ENCODE results near the gene MCTP1. TPM values are rescaled to one million over a fixed set of nuclear protein-coding genes. Genes with fewer than 3 reads are reported as not detected.

The MCTP1 gene
- total RNA-seq, 1 experiment from 2014 or later: 2.5 TPM

DNA sequence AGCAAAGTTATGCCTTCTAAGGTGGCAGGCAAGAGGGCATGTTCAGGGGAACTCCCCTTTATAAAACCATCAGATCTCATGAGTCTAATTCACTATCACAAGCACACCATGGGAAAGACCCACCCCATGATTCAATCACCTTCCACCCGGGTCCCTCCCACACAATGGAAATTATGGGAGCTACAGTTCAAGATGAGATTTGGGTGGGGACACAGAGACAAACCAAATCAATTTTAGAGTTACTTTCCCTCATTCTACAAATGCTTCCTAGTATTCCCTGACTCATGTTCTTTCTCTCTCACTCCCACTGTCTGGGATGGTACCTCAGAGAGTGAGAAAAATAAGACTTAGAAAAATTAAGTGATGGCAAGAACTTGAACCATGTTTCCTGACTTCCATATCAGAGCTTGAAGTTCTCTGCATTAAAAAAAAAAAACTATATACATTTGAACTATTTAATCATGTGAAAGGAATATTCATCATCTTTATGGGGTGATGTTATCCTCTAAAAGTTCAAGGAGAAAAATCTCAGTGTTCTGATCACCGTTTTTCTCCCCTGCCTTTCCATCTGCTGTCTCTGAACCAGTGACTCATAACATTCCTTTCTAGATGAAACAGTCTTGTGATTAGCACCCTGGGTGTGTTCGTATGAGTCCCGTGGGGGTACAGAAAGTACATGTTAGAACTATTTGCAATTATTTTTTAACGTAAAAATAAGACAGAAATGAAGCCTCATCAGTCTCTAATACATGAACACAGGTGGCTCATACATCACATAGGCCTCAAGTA, 383.5 kb downstream of the MCTP1 start:
- H3K79me1 ChIP-seq (ENCODE audit: insufficient read depth, low read depth, low read length, poor library complexity, severe bottlenecking): no peaks in the 10 kb centered on the region
- H3K27ac ChIP-seq (ENCODE audit: insufficient read length, low read depth, low read length): no peak overlapping the region
- H3K4ac ChIP-seq (ENCODE audit: low read depth, low read length): no peak overlapping the region
- no peak overlapping the region for H4K8ac ChIP-seq (replicated peaks; ENCODE audit: insufficient read length, low read depth, low read length)
- TF ChIP-seq, protein P1, sequence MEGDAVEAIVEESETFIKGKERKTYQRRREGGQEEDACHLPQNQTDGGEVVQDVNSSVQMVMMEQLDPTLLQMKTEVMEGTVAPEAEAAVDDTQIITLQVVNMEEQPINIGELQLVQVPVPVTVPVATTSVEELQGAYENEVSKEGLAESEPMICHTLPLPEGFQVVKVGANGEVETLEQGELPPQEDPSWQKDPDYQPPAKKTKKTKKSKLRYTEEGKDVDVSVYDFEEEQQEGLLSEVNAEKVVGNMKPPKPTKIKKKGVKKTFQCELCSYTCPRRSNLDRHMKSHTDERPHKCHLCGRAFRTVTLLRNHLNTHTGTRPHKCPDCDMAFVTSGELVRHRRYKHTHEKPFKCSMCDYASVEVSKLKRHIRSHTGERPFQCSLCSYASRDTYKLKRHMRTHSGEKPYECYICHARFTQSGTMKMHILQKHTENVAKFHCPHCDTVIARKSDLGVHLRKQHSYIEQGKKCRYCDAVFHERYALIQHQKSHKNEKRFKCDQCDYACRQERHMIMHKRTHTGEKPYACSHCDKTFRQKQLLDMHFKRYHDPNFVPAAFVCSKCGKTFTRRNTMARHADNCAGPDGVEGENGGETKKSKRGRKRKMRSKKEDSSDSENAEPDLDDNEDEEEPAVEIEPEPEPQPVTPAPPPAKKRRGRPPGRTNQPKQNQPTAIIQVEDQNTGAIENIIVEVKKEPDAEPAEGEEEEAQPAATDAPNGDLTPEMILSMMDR (conservative IDR thresholded peaks at IDR 0.05): no peak
- H3T11ph ChIP-seq (ENCODE audit: low read length): no peak overlapping the region
- no peaks in the 10 kb centered on the region for H4K20me1 ChIP-seq (ENCODE audit: control insufficient read depth, insufficient read depth, insufficient read length)
- no peak overlapping the region for H2BK20ac ChIP-seq (ENCODE audit: low read depth, low read length, poor library complexity, severe bottlenecking)
- H3K18ac ChIP-seq (ENCODE audit: insufficient read length, low read depth, low read length): no peak overlapping the region
- H2BK5ac ChIP-seq (ENCODE audit: insufficient read length, low read length): no peak overlapping the region
- no peak overlapping the region for H2BK12ac ChIP-seq (ENCODE audit: insufficient read length, low read depth, low read length)
- H2AFZ ChIP-seq (ENCODE audit: low read length): no peak overlapping the region
- no peaks in the 10 kb centered on the region for H3K4me1 Mint-ChIP-seq
- H2AK5ac ChIP-seq (ENCODE audit: insufficient read length, low read length): no peak overlapping the region
- no peaks in the 10 kb centered on the region for H3K36me3 Mint-ChIP-seq (ENCODE audit: insufficient read depth in 1 of 3, low read depth in 3 of 3)
- no peak overlapping the region for H3K4me2 ChIP-seq (ENCODE audit: insufficient read depth, insufficient read length, low read length)
- no peak overlapping the region for H3K4me3 Mint-ChIP-seq
- no peaks in the 10 kb centered on the region for H3K9me3 ChIP-seq (ENCODE audit: control insufficient read depth, low read depth, low read length)
- H3K9me3 Mint-ChIP-seq: no peaks in the 10 kb centered on the region
- no peak overlapping the region for H2BK120ac ChIP-seq (ENCODE audit: low read depth, low read length, poor library complexity, severe bottlenecking)
- H3K14ac ChIP-seq (ENCODE audit: insufficient read depth, low read length): no peak overlapping the region
- no peak for DNase-seq
- H2BK15ac ChIP-seq (ENCODE audit: low read depth, low read length): no peak overlapping the region
- H3K27ac Mint-ChIP-seq: no peak overlapping the region
- no peak overlapping the region for H3K23ac ChIP-seq (ENCODE audit: insufficient read length, low read depth, low read length)
- no peak overlapping the region for H4K91ac ChIP-seq (ENCODE audit: insufficient read length, low read depth, low read length)
- no CpG with 5 or more reads among the region's 5 CpGs for WGBS (ENCODE audit: extremely low coverage, insufficient read length, low lambda C conversion rate)
- no peak overlapping the region for H3K56ac ChIP-seq (ENCODE audit: insufficient read length, low read depth, low read length)
- H3K4me1 ChIP-seq (ENCODE audit: insufficient read depth, low read length): no peaks in the 10 kb centered on the region
- no peaks in the 10 kb centered on the region for H3K23me2 ChIP-seq (ENCODE audit: insufficient read length, low read depth, low read length, poor library complexity, severe bottlenecking)
- H3K9ac ChIP-seq (ENCODE audit: extremely low read depth, insufficient read length, low read length): no peak overlapping the region
- H4K5ac ChIP-seq (ENCODE audit: insufficient read length, low read depth, low read length): no peak overlapping the region
- no peaks in the 10 kb centered on the region for H3K79me2 ChIP-seq (ENCODE audit: insufficient read depth, low read length)
- no peaks in the 10 kb centered on the region for H3K27me3 ChIP-seq (ENCODE audit: insufficient read depth, low read length)
- no peaks in the 10 kb centered on the region for H3K27me3 Mint-ChIP-seq (ENCODE audit: low read depth)

Measured in H9 (cell line).